Uterine smooth muscle cell (primary cell): ENCODE results near the gene TPP2. TPM values are rescaled to one million over a fixed set of nuclear protein-coding genes. Genes with fewer than 3 reads are reported as not detected.

Experiments
- total RNA-seq: library from RNA; depleted of rRNA; stranded (reverse); fragments of >200 nt; gene quantifications from 2 replicates; pipeline ENCODE4 v1.2.3, GENCODE V29; 2014

TPP2 gene
- 82.4 and 84.7 TPM in 2 replicates for total RNA-seq

GRCh38 chr13:102596147-102597028, at the start of gene TPP2:
TSS of gene TPP2 (plus strand) at chr13:102596986. CDS start at chr13:102597039, 53 bp downstream.

GRCh38 chr13:102694937-102695336, 98.2 kb downstream of the TPP2 start, which contains the start of gene METTL21C:
TSS of gene METTL21C (minus strand) at chr13:102695044. CDS start at chr13:102694498, 546 bp downstream.

Other genes with a start within 250 kb of the TPP2 start
- gene FGF14, start 194.9 kb upstream of the TPP2 start, total RNA-seq = 0.33 and 0.62 TPM in 2 replicates
- gene METTL21C, start 98.1 kb downstream of the TPP2 start, total RNA-seq = not detected in 2 replicates
- gene TEX30, start 176.8 kb downstream of the TPP2 start, total RNA-seq = 14.6 and 31.2 TPM in 2 replicates
- gene POGLUT2, start 202.0 kb downstream of the TPP2 start, total RNA-seq = 14.1 and 20.1 TPM in 2 replicates
- gene BIVM, start 202.1 kb downstream of the TPP2 start, total RNA-seq = 19.8 and 20.1 TPM in 2 replicates
- gene ERCC5, start 249.0 kb downstream of the TPP2 start, total RNA-seq = 65.7 and 73.0 TPM in 2 replicates